ENCODE data around the gene PACRG. TPM values are rescaled to one million over a fixed set of nuclear protein-coding genes. Genes with fewer than 3 reads are reported as not detected.

The PACRG gene
- total and polyA plus RNA-seq, 9 donors, result 2.5 to 33.1 (median 3.8) TPM

DNA sequence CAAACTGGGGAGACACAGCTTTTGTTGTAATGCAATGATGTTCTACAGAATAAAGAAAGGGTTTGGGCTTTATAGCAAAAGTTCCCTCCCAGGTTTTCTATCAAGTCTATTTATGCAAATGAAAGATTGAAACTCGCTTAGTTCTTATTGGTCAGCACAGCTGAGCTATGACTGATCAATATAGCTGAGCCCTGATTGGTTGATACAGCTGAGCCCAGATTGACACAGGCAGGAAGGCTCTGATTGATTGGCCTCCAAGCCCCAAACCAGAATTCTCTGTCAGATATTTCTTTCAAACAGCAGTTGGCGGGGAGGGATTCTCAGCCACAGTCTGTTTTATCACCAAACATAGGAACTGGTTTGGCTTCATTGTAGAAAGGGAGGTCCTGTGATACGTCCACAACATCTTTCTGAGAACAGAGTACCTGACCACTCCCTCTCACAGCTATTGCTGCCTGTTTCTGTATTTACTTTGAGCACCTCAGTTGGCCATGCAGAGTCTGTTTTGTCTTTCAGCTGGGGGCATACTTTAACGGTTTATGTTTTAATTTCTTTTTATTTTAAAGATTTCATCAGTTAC lies 223.5 kb downstream of the PACRG start:
- 60 to 77% (median 62%) methylated on average over 4 of the region's 4 CpGs for WGBS, 3 donors
- intact Hi-C loops (cut with DNase I), result loop anchor here in 1 of 4 donors (10.0 kb wide), 1 partner anchor 844 kb away; no protein-coding TSS in a partner anchor
- Histone ChIP-seq H3K27ac (no peak overlapping the region), H3K4me3 (no peak overlapping the region), H3K4me1 (ENCODE audit: insufficient read depth) (no peaks in the 10 kb centered on the region), H3K27me3 (no peaks in the 10 kb centered on the region), H3K9me3 (no peaks in the 10 kb centered on the region), H3K36me3 (no peaks in the 10 kb centered on the region)
- no peak for TF ChIP-seq POLR2A (IDR thresholded peaks at IDR 0.05)
- TF ChIP-seq, protein P1, sequence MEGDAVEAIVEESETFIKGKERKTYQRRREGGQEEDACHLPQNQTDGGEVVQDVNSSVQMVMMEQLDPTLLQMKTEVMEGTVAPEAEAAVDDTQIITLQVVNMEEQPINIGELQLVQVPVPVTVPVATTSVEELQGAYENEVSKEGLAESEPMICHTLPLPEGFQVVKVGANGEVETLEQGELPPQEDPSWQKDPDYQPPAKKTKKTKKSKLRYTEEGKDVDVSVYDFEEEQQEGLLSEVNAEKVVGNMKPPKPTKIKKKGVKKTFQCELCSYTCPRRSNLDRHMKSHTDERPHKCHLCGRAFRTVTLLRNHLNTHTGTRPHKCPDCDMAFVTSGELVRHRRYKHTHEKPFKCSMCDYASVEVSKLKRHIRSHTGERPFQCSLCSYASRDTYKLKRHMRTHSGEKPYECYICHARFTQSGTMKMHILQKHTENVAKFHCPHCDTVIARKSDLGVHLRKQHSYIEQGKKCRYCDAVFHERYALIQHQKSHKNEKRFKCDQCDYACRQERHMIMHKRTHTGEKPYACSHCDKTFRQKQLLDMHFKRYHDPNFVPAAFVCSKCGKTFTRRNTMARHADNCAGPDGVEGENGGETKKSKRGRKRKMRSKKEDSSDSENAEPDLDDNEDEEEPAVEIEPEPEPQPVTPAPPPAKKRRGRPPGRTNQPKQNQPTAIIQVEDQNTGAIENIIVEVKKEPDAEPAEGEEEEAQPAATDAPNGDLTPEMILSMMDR (IDR thresholded peaks at IDR 0.05), result no peak
- TF ChIP-seq EP300 (IDR thresholded peaks at IDR 0.05), result no peak
- no peak for DNase-seq

DNA sequence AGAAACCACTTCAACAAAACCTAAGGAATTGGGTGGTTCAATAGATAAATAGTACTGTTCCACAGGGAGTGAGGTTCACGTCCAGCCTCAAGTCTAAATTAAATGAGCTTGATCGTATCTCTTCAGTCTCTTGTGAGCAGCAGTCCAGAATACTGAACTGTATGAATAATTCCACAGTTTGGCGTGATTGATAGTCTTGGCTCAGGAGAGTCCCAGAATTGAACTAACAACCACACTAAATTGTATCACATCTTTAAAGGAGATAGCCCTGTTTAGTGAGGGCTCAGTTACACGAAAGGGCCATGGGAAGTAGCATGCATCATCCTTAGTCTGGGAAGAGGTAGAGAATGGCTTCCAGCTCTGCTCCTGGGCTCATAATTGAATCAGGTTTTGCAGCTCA lies 224.6 kb downstream of the PACRG start:
- TF ChIP-seq, protein P1 (IDR thresholded peaks at IDR 0.05), result no peak
- TF ChIP-seq POLR2A (IDR thresholded peaks at IDR 0.05) (no peak), EP300 (IDR thresholded peaks at IDR 0.05) (no peak)
- no peak for DNase-seq
- 74 to 85% (median 83%) methylated on average over 4 of the region's 4 CpGs for whole genome bisulfite sequencing, 3 donors
- H3K27me3 ChIP-seq, result no peaks in the 10 kb centered on the region
- intact Hi-C loops (cut with DNase I), result loop anchor here in 1 of 4 donors (10.0 kb wide), 1 partner anchor 842 kb away; no protein-coding TSS in a partner anchor
- H3K4me1 ChIP-seq (ENCODE audit: insufficient read depth), result no peaks in the 10 kb centered on the region
- no peaks in the 10 kb centered on the region for H3K36me3 ChIP-seq
- H3K4me3 ChIP-seq, result no peak overlapping the region
- H3K9me3 ChIP-seq, result no peaks in the 10 kb centered on the region
- no peak overlapping the region for H3K27ac ChIP-seq

GRCh38 chr6:162957062-162957461 lies 229.3 kb downstream of the PACRG start:
- TF ChIP-seq, protein P1 (IDR thresholded peaks at IDR 0.05), result no peak
- TF ChIP-seq EP300 (IDR thresholded peaks at IDR 0.05) (no peak), POLR2A (IDR thresholded peaks at IDR 0.05) (no peak)

GRCh38 chr6:162960679-162961457 lies 233.1 kb downstream of the PACRG start:
- intact Hi-C loops (cut with DNase I), result no loop called here
- WGBS, 3 donors, result 58 to 86% (median 74%) methylated on average over 3 of the region's 3 CpGs
- no peak overlapping the region for H3K27ac ChIP-seq

More at GRCh38 chr6:162957062-162957461, 229.3 kb downstream of the PACRG start:
- Histone ChIP-seq H3K27me3 (no peaks in the 10 kb centered on the region), H3K9me3 (no peaks in the 10 kb centered on the region), H3K27ac (no peak overlapping the region), H3K4me3 (no peak overlapping the region), H3K4me1 (ENCODE audit: insufficient read depth) (no peaks in the 10 kb centered on the region), H3K36me3 (no peaks in the 10 kb centered on the region)
- intact Hi-C loops (cut with DNase I), result loop anchor here in 1 of 4 donors (10.0 kb wide), 1 partner anchor 838 kb away; no protein-coding TSS in a partner anchor
- WGBS, 3 donors, result 89 to 96% (median 95%) methylated on average over 3 of the region's 3 CpGs
- DNase-seq, result no peak

More at GRCh38 chr6:162960679-162961457, 233.1 kb downstream of the PACRG start:
- Histone ChIP-seq H3K27me3 (no peaks in the 10 kb centered on the region), H3K4me3 (no peak overlapping the region), H3K9me3 (no peaks in the 10 kb centered on the region), H3K4me1 (ENCODE audit: insufficient read depth) (no peaks in the 10 kb centered on the region), H3K36me3 (no peaks in the 10 kb centered on the region)
- no peak for DNase-seq
- no peak for TF ChIP-seq EP300 (IDR thresholded peaks at IDR 0.05)
- no peak for TF ChIP-seq POLR2A (IDR thresholded peaks at IDR 0.05)
- TF ChIP-seq, protein P1 (IDR thresholded peaks at IDR 0.05), result no peak

Data from ovary (tissue), 9 donors.